ENCODE data around the gene VWA1.

The VWA1 gene

GRCh38 chr1:1391225-1391624 is 44.3 kb upstream of the VWA1 start:
- no peaks in the 10 kb centered on the region for H3K27me3 ChIP-seq
- no peak overlapping the region for H3K4me3 ChIP-seq (ENCODE audit: low read depth in 1 of 2, low read length in 1 of 2)
- no peaks in the 10 kb centered on the region for H3K4me1 ChIP-seq (ENCODE audit: control insufficient read depth in 1 of 2, insufficient read depth in 1 of 2, low read depth in 1 of 2, low read length in 1 of 2)
- no peak overlapping the region for H3K27ac ChIP-seq
- H3K9me3 ChIP-seq: no peaks in the 10 kb centered on the region
- TF ChIP-seq, protein P1, sequence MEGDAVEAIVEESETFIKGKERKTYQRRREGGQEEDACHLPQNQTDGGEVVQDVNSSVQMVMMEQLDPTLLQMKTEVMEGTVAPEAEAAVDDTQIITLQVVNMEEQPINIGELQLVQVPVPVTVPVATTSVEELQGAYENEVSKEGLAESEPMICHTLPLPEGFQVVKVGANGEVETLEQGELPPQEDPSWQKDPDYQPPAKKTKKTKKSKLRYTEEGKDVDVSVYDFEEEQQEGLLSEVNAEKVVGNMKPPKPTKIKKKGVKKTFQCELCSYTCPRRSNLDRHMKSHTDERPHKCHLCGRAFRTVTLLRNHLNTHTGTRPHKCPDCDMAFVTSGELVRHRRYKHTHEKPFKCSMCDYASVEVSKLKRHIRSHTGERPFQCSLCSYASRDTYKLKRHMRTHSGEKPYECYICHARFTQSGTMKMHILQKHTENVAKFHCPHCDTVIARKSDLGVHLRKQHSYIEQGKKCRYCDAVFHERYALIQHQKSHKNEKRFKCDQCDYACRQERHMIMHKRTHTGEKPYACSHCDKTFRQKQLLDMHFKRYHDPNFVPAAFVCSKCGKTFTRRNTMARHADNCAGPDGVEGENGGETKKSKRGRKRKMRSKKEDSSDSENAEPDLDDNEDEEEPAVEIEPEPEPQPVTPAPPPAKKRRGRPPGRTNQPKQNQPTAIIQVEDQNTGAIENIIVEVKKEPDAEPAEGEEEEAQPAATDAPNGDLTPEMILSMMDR (IDR thresholded peaks at IDR 0.05): no peak
- peaks cover 97% of the 10 kb centered on the region for H3K36me3 ChIP-seq

- no peaks in the 10 kb centered on the region for H3K27me3 ChIP-seq
- H3K36me3 ChIP-seq: peaks cover 93% of the 10 kb centered on the region
- no peak overlapping the region for H3K27ac ChIP-seq
- peaks cover 2 to 5% of the 10 kb centered on the region in 2 experiments for H3K4me1 ChIP-seq (ENCODE audit: control insufficient read depth in 1 of 2, insufficient read depth in 1 of 2, low read depth in 1 of 2, low read length in 1 of 2)
- TF ChIP-seq, protein P1 (IDR thresholded peaks at IDR 0.05): no peak
- H3K4me3 ChIP-seq (ENCODE audit: low read depth in 1 of 2, low read length in 1 of 2): no peak overlapping the region
- H3K9me3 ChIP-seq: no peaks in the 10 kb centered on the region
These were observed 42.5 kb upstream of the VWA1 start for GRCh38 chr1:1393014-1393413.

GRCh38 chr1:1393428-1393827 is 42.1 kb upstream of the VWA1 start:
- Histone ChIP-seq H3K36me3 (peaks cover 90% of the 10 kb centered on the region), H3K27me3 (no peaks in the 10 kb centered on the region), H3K4me3 (ENCODE audit: low read depth in 1 of 2, low read length in 1 of 2) (no peak overlapping the region), H3K9me3 (no peaks in the 10 kb centered on the region), H3K27ac (no peak overlapping the region), H3K4me1 (ENCODE audit: control insufficient read depth in 1 of 2, insufficient read depth in 1 of 2, low read depth in 1 of 2, low read length in 1 of 2) (peaks cover 7 to 9% of the 10 kb centered on the region in 2 experiments)
- TF ChIP-seq, protein P1 (IDR thresholded peaks at IDR 0.05): no peak

DNA sequence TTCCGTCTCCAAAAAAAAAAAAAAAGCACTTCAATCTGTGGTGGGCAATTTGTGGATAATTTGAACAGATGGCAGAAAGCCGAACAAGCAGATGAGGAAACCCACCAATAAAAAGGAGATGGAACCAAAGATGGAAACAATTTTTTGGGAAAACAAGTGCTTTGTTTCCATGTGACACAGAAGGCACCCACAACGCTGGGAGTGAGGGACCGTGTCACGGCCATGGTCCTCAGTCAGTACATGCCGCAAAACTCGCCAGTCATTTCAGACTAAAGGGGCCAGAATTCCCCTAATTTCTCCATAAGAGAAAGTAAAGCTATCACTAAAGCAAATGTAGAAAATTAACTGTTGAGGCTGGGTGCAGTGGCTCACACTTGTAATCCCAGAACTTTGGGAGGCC is 41.4 kb upstream of the VWA1 start:
- no peak overlapping the region for H3K4me3 ChIP-seq (ENCODE audit: low read depth in 1 of 2, low read length in 1 of 2)

DNA sequence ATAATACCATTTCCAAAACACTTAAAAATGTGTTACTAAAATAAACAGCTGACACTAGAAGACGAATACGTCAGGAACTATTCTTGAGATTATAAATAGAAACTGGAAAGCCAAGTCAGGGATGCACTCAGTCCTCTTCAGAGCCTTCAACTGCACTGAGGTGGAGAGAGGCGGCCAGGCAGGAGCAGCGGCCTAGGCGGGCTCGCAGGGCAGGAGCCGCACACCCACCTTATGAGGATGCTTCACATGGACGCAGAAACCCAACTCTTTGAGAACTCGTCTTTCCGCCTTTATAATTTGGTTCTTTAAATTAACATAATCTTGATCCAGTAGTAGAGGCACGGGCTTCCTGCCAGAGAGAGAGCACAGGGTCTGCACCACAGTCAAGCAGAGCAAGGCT is 40.3 kb upstream of the VWA1 start:
- Histone ChIP-seq H3K9me3 (no peaks in the 10 kb centered on the region), H3K27me3 (no peaks in the 10 kb centered on the region), H3K4me3 (ENCODE audit: low read depth in 1 of 2, low read length in 1 of 2) (no peak overlapping the region), H3K27ac (no peak overlapping the region), H3K36me3 (peaks cover 73% of the 10 kb centered on the region), H3K4me1 (ENCODE audit: control insufficient read depth in 1 of 2, insufficient read depth in 1 of 2, low read depth in 1 of 2, low read length in 1 of 2) (peaks cover 19 to 21% of the 10 kb centered on the region in 2 experiments)
- TF ChIP-seq, protein P1 (IDR thresholded peaks at IDR 0.05): no peak

More for the DNA sequence above, 41.4 kb upstream of the VWA1 start:
- Histone ChIP-seq H3K27ac (no peak overlapping the region), H3K9me3 (no peaks in the 10 kb centered on the region), H3K4me1 (ENCODE audit: control insufficient read depth in 1 of 2, insufficient read depth in 1 of 2, low read depth in 1 of 2, low read length in 1 of 2) (peaks cover 11 to 12% of the 10 kb centered on the region in 2 experiments), H3K27me3 (no peaks in the 10 kb centered on the region), H3K36me3 (peaks cover 83% of the 10 kb centered on the region)
- TF ChIP-seq, protein P1 (IDR thresholded peaks at IDR 0.05): no peak
